PC-3 (cell line): ENCODE results near the gene TMEM147. TPM values are rescaled to one million over a fixed set of nuclear protein-coding genes. Genes with fewer than 3 reads are reported as not detected.

Source experiments
- ATAC-seq: fragments of 200-7000 bp; cut with Tn5 transposase; 2 replicates; pipeline ENCODE4 v1.9.1; 2020; ENCODE audit warnings: mild to moderate bottlenecking, moderate library complexity
- BruUV-seq: library from RNA; stranded (reverse); fragments of 400-500 nt; replicated peaks from 2 replicates; lab custom pipeline; 2021; lab: Mats Ljungman, UMichigan
- CTCF ChIA-PET: fragments of 300-600 bp; sonication (Branson Sonifier 250); formaldehyde crosslinking; loops from one replicate; lab custom pipeline; 2022; ENCODE audit warnings: antibody characterized with exemption; lab: Charles Lee
- POLR2A ChIA-PET: fragments of 300-600 bp; sonication (Branson Sonifier 250); formaldehyde crosslinking; loops from one replicate; lab custom pipeline; 2022; ENCODE audit warnings: antibody characterized with exemption; ENCODE audit not compliant: unreplicated experiment; lab: Charles Lee
- DNase-seq: peaks from one replicate; pipeline ENCODE4 v3.0.0-alpha.2; 2015
- H2AFZ ChIP-seq: fragments of 300-600 bp; sonication (generic); 2 replicates; pipeline ENCODE4 v1.6.0; 2016; ENCODE audit warnings: antibody characterized with exemption, low read length
- H3F3A ChIP-seq: fragments of 300-600 bp; sonication (generic); one replicate; pipeline ENCODE4 v1.6.0; 2017; ENCODE audit warnings: antibody characterized with exemption, low read length, control low read depth, mild to moderate bottlenecking; ENCODE audit not compliant: unreplicated experiment
- H3K27ac ChIP-seq: fragments of 300-600 bp; sonication (generic); 2 replicates; pipeline ENCODE4 v1.5.1; 2016; ENCODE audit warnings: mild to moderate bottlenecking, low read length
- H3K27me3 ChIP-seq: fragments of 300-600 bp; sonication (generic); 2 replicates; pipeline ENCODE4 v1.6.1; 2016; ENCODE audit warnings: low read length, mixed read lengths
- H3K36me3 ChIP-seq: fragments of 300-600 bp; sonication (generic); 2 replicates; pipeline ENCODE4 v1.6.1; 2016; ENCODE audit warnings: low read depth, mixed run types, low read length, mixed read lengths
- H3K4me1 ChIP-seq: fragments of 300-600 bp; sonication (generic); 2 replicates; pipeline ENCODE4 v1.5.1; 2016; ENCODE audit warnings: low read length; ENCODE audit not compliant: insufficient read depth
- H3K4me2 ChIP-seq: fragments of 300-600 bp; sonication (generic); 2 replicates; pipeline ENCODE4 v1.6.0; 2016; ENCODE audit warnings: low read length
- H3K4me3 ChIP-seq: fragments of 300-600 bp; sonication (generic); 2 replicates; pipeline ENCODE4 v1.5.1; 2016; ENCODE audit warnings: mild to moderate bottlenecking, low read length, mixed read lengths
- H3K79me2 ChIP-seq: fragments of 300-600 bp; sonication (generic); 2 replicates; pipeline ENCODE4 v1.6.1; 2017; ENCODE audit warnings: low read length, mixed read lengths
- H3K9ac ChIP-seq: fragments of 300-600 bp; sonication (generic); 2 replicates; pipeline ENCODE4 v1.6.0; 2016; ENCODE audit warnings: mild to moderate bottlenecking, low read length
- H3K9me2 ChIP-seq: fragments of 300-600 bp; sonication (generic); replicated peaks from 2 replicates; pipeline ENCODE4 v1.6.1; 2016; ENCODE audit warnings: mixed run types, low read length, mixed read lengths
- H3K9me3 ChIP-seq: fragments of 300-600 bp; sonication (generic); 2 replicates; pipeline ENCODE4 v1.6.1; 2016; ENCODE audit warnings: low read length, mixed read lengths
- H4K20me1 ChIP-seq: fragments of 300-600 bp; sonication (generic); 2 replicates; pipeline ENCODE4 v1.6.1; 2016; ENCODE audit warnings: low read length, mixed read lengths
- CTCF ChIP-seq: fragments of 300-600 bp; sonication (generic); conservative IDR thresholded peaks from 2 replicates; pipeline ENCODE4 v1.5.1; 2017; ENCODE audit warnings: antibody characterized with exemption, low read depth, mild to moderate bottlenecking, low read length
- EZH2 ChIP-seq: fragments of 300-600 bp; sonication (generic); IDR thresholded peaks from one replicate; pipeline ENCODE4 v1.6.1; 2017; ENCODE audit warnings: antibody characterized with exemption, mild to moderate bottlenecking, low read length; ENCODE audit not compliant: unreplicated experiment
- EZH2phosphoT487 ChIP-seq: fragments of 300-600 bp; sonication (generic); IDR thresholded peaks from 2 replicates; pipeline ENCODE4 v1.6.1; 2018; ENCODE audit warnings: mild to moderate bottlenecking, antibody characterized with exemption, low read length, borderline replicate concordance
- intact Hi-C: fragments of 100-400 bp; cut with micrococcal nuclease; formaldehyde crosslinking; loops from 2 replicates; pipeline ENCODE4 v1.9.0; 2023
- total RNA-seq: library from RNA; depleted of rRNA; stranded (reverse); fragments of >200 nt; gene quantifications from 2 replicates; pipeline ENCODE4 v1.2.3, GENCODE V29; 2014

TMEM147 gene
- total RNA-seq, 1 experiment from 2014 or later, result 206 TPM

GRCh38 chr19:35543280-35544109 is 1.9 kb upstream of the TMEM147 start:
- ATAC-seq (no peak), DNase-seq (no peak)
- Histone ChIP-seq H3F3A (no peaks in the 10 kb centered on the region), H3K79me2 (peaks cover 40% of the 10 kb centered on the region), H3K4me1 (peaks cover 14% of the 10 kb centered on the region; the same call in 1 of the 2 replicates), H3K36me3 (no peaks in the 10 kb centered on the region), H3K27ac (no peak overlapping the region), H3K9me2 (no peaks in the 10 kb centered on the region), H3K27me3 (no peaks in the 10 kb centered on the region), H3K9me3 (no peaks in the 10 kb centered on the region), H3K4me3 (no peak overlapping the region), H4K20me1 (no peaks in the 10 kb centered on the region), H2AFZ (no peak overlapping the region), H3K9ac (no peak overlapping the region), H3K4me2 (peak overlapping the region; percentile 90; the same call in 1 of the 2 replicates)
- CTCF ChIA-PET, result no interaction called here
- no TSS peak for BruUV-seq
- intact Hi-C loops, result loop anchor here (2.0 kb wide), 1 partner anchor 25 kb away; no protein-coding TSS in a partner anchor
- no peak for TF ChIP-seq EZH2phosphoT487
- TF ChIP-seq EZH2, result no peak
- no peak for TF ChIP-seq CTCF
- POLR2A ChIA-PET, result no interaction called here

DNA sequence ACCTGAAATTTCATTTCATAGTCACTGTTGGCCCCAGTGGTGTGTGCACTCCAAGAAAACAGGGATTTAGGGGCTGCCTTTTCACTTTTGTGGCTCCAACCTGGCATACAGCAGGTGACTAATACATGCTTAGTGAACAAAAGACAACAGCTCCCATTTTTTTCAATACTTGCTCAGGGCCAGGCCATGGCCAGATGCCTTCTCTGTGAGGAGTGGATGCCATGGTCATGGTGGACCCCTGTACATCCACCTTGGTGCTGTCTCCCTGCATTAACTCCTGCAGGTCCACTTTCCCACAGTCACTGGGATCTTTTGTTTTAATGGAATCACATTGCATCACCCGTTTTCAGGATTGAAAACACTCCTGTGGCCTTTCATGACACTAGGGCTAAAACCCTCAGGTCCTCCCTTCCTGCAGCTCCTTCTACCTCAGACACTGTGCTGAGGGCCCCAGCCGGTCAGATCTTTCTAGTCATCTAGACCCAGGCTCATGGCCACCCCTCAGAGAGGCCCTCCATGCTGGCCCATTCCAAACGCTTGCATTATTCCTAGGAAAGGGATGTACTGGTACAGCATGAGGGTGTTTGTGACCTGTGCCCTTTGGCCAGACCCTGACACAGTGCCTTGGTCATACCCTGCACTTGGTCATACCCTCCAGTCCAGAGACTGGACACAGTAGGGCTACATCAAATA is 1.2 kb upstream of the TMEM147 start:
- H3K27me3 ChIP-seq, result no peaks in the 10 kb centered on the region
- no TSS peak for BruUV-seq
- no peak overlapping the region for H2AFZ ChIP-seq
- H3K4me1 ChIP-seq, result peaks cover 14% of the 10 kb centered on the region; the same call in 1 of the 2 replicates
- H3K36me3 ChIP-seq, result no peaks in the 10 kb centered on the region
- CTCF ChIA-PET, result no interaction called here
- no peaks in the 10 kb centered on the region for H3F3A ChIP-seq
- no peak for ATAC-seq
- no peaks in the 10 kb centered on the region for H3K9me2 ChIP-seq
- DNase-seq, result no peak
- H3K79me2 ChIP-seq, result peaks cover 40% of the 10 kb centered on the region
- peak overlapping the region; percentile 90 for H3K4me2 ChIP-seq
- H3K9ac ChIP-seq, result peak overlapping the region; percentile 97
- TF ChIP-seq EZH2, result no peak
- TF ChIP-seq CTCF, result no peak
- no peak for TF ChIP-seq EZH2phosphoT487
- intact Hi-C loops, result loop anchor here (2.0 kb wide), 1 partner anchor 25 kb away; no protein-coding TSS in a partner anchor
- no peaks in the 10 kb centered on the region for H3K9me3 ChIP-seq
- POLR2A ChIA-PET, result no interaction called here
- peak overlapping the region; percentile 88 for H3K4me3 ChIP-seq
- H4K20me1 ChIP-seq, result no peaks in the 10 kb centered on the region
- no peak overlapping the region for H3K27ac ChIP-seq
